Small intestine (tissue), 7 donors: ENCODE measurements around the gene CCNG2. TPM values are rescaled to one million over a fixed set of nuclear protein-coding genes. Genes with fewer than 3 reads are reported as not detected.
A peak's percentile ranks its signal among the peaks of the same experiment; 100 is the strongest.

Experiments
- DNase-seq, 2 donors: peaks; one replicate each; pipeline versions ENCODE4 v3.0.0 to v3.0.0-alpha.2; 2013
- FAIRE-seq: peaks from 2 replicates; lab custom pipeline; 2012; peaks lifted over from hg19 to GRCh38; lab: Jason Lieb, UNC
- H3K27ac ChIP-seq, 3 donors: one replicate each; pipeline ENCODE4 v1.5.1; 2013; ENCODE audit warnings: low read length in 2 of 3, mild to moderate bottlenecking in 2 of 3, control low read depth in 1 of 3, inconsistent platforms in 1 of 3, low read depth in 1 of 3, moderate library complexity in 1 of 3
- H3K27me3 ChIP-seq, 3 donors: one replicate each; pipeline ENCODE4 v1.6.1; 2013; ENCODE audit warnings: low read length in 3 of 3, inconsistent platforms in 1 of 3; ENCODE audit not compliant: control insufficient read depth in 3 of 3, insufficient read depth in 3 of 3
- H3K36me3 ChIP-seq, 3 donors: one replicate each; pipeline ENCODE4 v1.6.1; 2013; ENCODE audit warnings: low read length in 3 of 3, inconsistent platforms in 1 of 3, low read depth in 1 of 3, mild to moderate bottlenecking in 1 of 3, moderate library complexity in 1 of 3; ENCODE audit not compliant: control insufficient read depth in 3 of 3, insufficient read depth in 2 of 3
- H3K4me1 ChIP-seq, 3 donors: one replicate each; pipeline ENCODE4 v1.6.1; 2013; ENCODE audit warnings: low read length in 2 of 3, inconsistent platforms in 1 of 3, low read depth in 1 of 3, mild to moderate bottlenecking in 1 of 3, moderate library complexity in 1 of 3; ENCODE audit not compliant: control insufficient read depth in 3 of 3, insufficient read depth in 2 of 3
- H3K4me3 ChIP-seq, 3 donors: one replicate each; pipeline ENCODE4 v1.5.1; 2013; ENCODE audit warnings: low read length in 3 of 3, control low read depth in 1 of 3, inconsistent platforms in 1 of 3, low read depth in 1 of 3, mild to moderate bottlenecking in 1 of 3, moderate library complexity in 1 of 3
- H3K9me3 ChIP-seq, 2 donors: one replicate each; pipeline ENCODE4 v1.6.1; 2013; ENCODE audit warnings: low read depth in 1 of 2, low read length in 1 of 2; ENCODE audit not compliant: control insufficient read depth in 2 of 2, insufficient read depth in 1 of 2
- WGBS, 3 donors: extraction: QIAGEN DNeasy Blood & Tissue Kit; methylation state at CpG; one replicate each; pipeline ENCODE4 v1.1.7; 2013; 5-methylcytosine and 5-hydroxymethylcytosine counted together
- polyA plus RNA-seq, 4 donors: library from polyadenylated mRNA; stranded (reverse) in 3 of 4; unstranded in 1 of 4; fragments of 200-250 nt in 3 of 4; fragments of 120-200 nt in 1 of 4; gene quantifications; one replicate each; pipeline versions ENCODE4 v1.2.1 to v1.2.3, GENCODE V29; 2013
- donor health status: healthy with polysubstance abuse.
- donor health status: control.
- donor health status: control.
- donor health status: Bipolar disorder and iron deficiency.
- donor health status: healthy.

The CCNG2 gene
- polyA plus RNA-seq, 4 donors = 9.2 to 223 (median 12.0) TPM

GRCh38 chr4:77184974-77185373 lies 28.0 kb downstream of the CCNG2 start:
- no peaks in the 10 kb centered on the region for H3K36me3 ChIP-seq
- FAIRE-seq = no peak
- DNase-seq = no peak
- no peak overlapping the region for H3K27ac ChIP-seq
- no peak overlapping the region for H3K4me3 ChIP-seq
- no peaks in the 10 kb centered on the region for H3K4me1 ChIP-seq
- no peaks in the 10 kb centered on the region for H3K27me3 ChIP-seq
- no peaks in the 10 kb centered on the region for H3K9me3 ChIP-seq

GRCh38 chr4:77185686-77186085 lies 28.7 kb downstream of the CCNG2 start:
- no peaks in the 10 kb centered on the region for H3K27me3 ChIP-seq
- H3K9me3 ChIP-seq = no peaks in the 10 kb centered on the region
- H3K36me3 ChIP-seq = no peaks in the 10 kb centered on the region
- H3K4me3 ChIP-seq = no peak overlapping the region
- no peaks in the 10 kb centered on the region for H3K4me1 ChIP-seq
- no peak overlapping the region for H3K27ac ChIP-seq
- DNase-seq (no peak), FAIRE-seq (no peak)

GRCh38 chr4:77187322-77187721 lies 30.3 kb downstream of the CCNG2 start:
- Histone ChIP-seq H3K9me3 (no peaks in the 10 kb centered on the region), H3K4me1 (no peaks in the 10 kb centered on the region), H3K27ac (no peak overlapping the region), H3K4me3 (no peak overlapping the region), H3K27me3 (no peaks in the 10 kb centered on the region), H3K36me3 (no peaks in the 10 kb centered on the region)
- 60 to 77% (median 75%) methylated on average over 2 of the region's 2 CpGs for WGBS, 3 donors
- DNase-seq (no peak), FAIRE-seq (no peak)

- DNase-seq (no peak), FAIRE-seq (no peak)
- 65 to 74% (median 70%) methylated on average over 9 of the region's 9 CpGs for WGBS, 3 donors
- Histone ChIP-seq H3K36me3 (no peaks in the 10 kb centered on the region), H3K4me3 (no peak overlapping the region), H3K27me3 (no peaks in the 10 kb centered on the region), H3K27ac (no peak overlapping the region), H3K4me1 (no peaks in the 10 kb centered on the region), H3K9me3 (no peaks in the 10 kb centered on the region)
Measured at GRCh38 chr4:77188498-77189220, 31.7 kb downstream of the CCNG2 start.

GRCh38 chr4:77189412-77189811 lies 32.4 kb downstream of the CCNG2 start:
- H3K4me1 ChIP-seq = no peaks in the 10 kb centered on the region
- WGBS, 3 donors = 27 to 69% (median 60%) methylated on average over 1 of the region's 1 CpG
- no peak for DNase-seq
- H3K27me3 ChIP-seq = no peaks in the 10 kb centered on the region
- no peak for FAIRE-seq
- no peaks in the 10 kb centered on the region for H3K9me3 ChIP-seq
- H3K4me3 ChIP-seq = no peak overlapping the region
- no peak overlapping the region for H3K27ac ChIP-seq
- H3K36me3 ChIP-seq = no peaks in the 10 kb centered on the region

- H3K9me3 ChIP-seq = no peaks in the 10 kb centered on the region
- no peak overlapping the region for H3K4me3 ChIP-seq
- H3K27me3 ChIP-seq = no peaks in the 10 kb centered on the region
- no peaks in the 10 kb centered on the region for H3K4me1 ChIP-seq
- H3K27ac ChIP-seq = no peak overlapping the region
- FAIRE-seq (no peak), DNase-seq (peak in 1 of 2 donors; percentile 35)
- 95 to 100% (median 96%) methylated on average over 1 of the region's 1 CpG for WGBS, 3 donors
- H3K36me3 ChIP-seq = no peaks in the 10 kb centered on the region
Measured at GRCh38 chr4:77190053-77190452, 33.0 kb downstream of the CCNG2 start.

- no peak overlapping the region for H3K4me3 ChIP-seq
- 86 to 92% (median 91%) methylated on average over 8 of the region's 8 CpGs for WGBS, 3 donors
- no peaks in the 10 kb centered on the region for H3K36me3 ChIP-seq
- no peaks in the 10 kb centered on the region for H3K27me3 ChIP-seq
- H3K4me1 ChIP-seq = no peaks in the 10 kb centered on the region
- FAIRE-seq (no peak), DNase-seq (no peak)
- no peaks in the 10 kb centered on the region for H3K9me3 ChIP-seq
- H3K27ac ChIP-seq = no peak overlapping the region
Measured at GRCh38 chr4:77193046-77193445, 36.0 kb downstream of the CCNG2 start.

- no peaks in the 10 kb centered on the region for H3K36me3 ChIP-seq
- no peaks in the 10 kb centered on the region for H3K9me3 ChIP-seq
- no peak overlapping the region for H3K4me3 ChIP-seq
- FAIRE-seq = no peak
- H3K27me3 ChIP-seq = no peaks in the 10 kb centered on the region
- peak in 1 of 2 donors; percentile 35 for DNase-seq
- H3K4me1 ChIP-seq = no peaks in the 10 kb centered on the region
- peak overlapping the region in 1 of 3 donors; percentile 53 for H3K27ac ChIP-seq
- 65 to 74% (median 68%) methylated on average over 17 of the region's 17 CpGs for WGBS, 3 donors
Measured at GRCh38 chr4:77193511-77194102, 36.6 kb downstream of the CCNG2 start.
